Erythroblast (primary cell): Measurements from ENCODE around the gene SPAST.

Experiments
- GATA1 ChIP-seq: IDR thresholded peaks from 2 replicates; pipeline ENCODE4 v1.6.1; 2011; ENCODE audit warnings: low read depth, mild to moderate bottlenecking, control low read depth, low read length, moderate library complexity
- POLR2A ChIP-seq: IDR thresholded peaks from 2 replicates; pipeline ENCODE4 v1.6.1; 2011; ENCODE audit warnings: mild to moderate bottlenecking, low read length

DNA sequence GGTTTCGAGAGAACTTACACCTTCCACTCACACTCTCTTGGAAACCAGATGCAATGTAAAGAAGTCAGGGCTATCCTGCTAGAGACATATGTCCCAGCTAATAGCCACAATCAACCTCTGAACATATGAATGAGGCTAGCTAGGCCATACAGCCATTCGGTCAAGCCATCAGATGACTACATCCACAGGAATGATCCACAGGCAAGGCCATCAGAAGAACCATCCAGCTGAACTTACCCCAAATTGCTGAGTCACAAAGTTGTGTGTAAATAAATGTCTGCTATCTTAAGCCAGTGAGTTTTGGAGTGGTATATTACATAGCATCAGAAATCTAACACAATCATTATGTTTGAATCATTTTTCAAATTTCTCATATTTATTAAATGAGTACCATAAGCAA lies 5.2 kb upstream of the SPAST start:
- TF ChIP-seq POLR2A (no peak), GATA1 (no peak)
